Caco-2 (cell line): ENCODE measurements around the gene TXN2. TPM values are rescaled to one million over a fixed set of nuclear protein-coding genes. Genes with fewer than 3 reads are reported as not detected.
A peak's percentile ranks its signal among the peaks of the same experiment; 100 is the strongest.
"Not testable (repeated sequence)": the region's sequence is repeated elsewhere in the genome, so short reads cannot be mapped to it uniquely, and the experiment has no call there.

ENCODE experiments used
- BruUV-seq: library from RNA; stranded (reverse); fragments of 400-500 nt; replicated peaks from 2 replicates; lab custom pipeline; 2021; lab: Mats Ljungman, UMichigan
- CTCF ChIA-PET: fragments of 300-600 bp; sonication (Branson Sonifier 250); formaldehyde crosslinking; loops from one replicate; lab custom pipeline; 2022; ENCODE audit warnings: antibody characterized with exemption; lab: Charles Lee
- POLR2A ChIA-PET: fragments of 300-600 bp; sonication (Branson Sonifier 250); formaldehyde crosslinking; loops from one replicate; lab custom pipeline; 2022; ENCODE audit warnings: antibody characterized with exemption; lab: Charles Lee
- DNase-seq, 2 experiments: peaks; one replicate each; pipeline versions ENCODE4 v3.0.0 to v3.0.0-alpha.2; 2020 to 2022
- H3K27me3 ChIP-seq: replicated peaks from 2 replicates; pipeline ENCODE4 v1.6.0; 2011; ENCODE audit warnings: low read length; ENCODE audit not compliant: control insufficient read depth, insufficient read depth
- H3K36me3 ChIP-seq: 2 replicates; pipeline ENCODE4 v1.5.1; 2011; ENCODE audit warnings: low read length; ENCODE audit not compliant: control insufficient read depth, insufficient read depth
- H3K4me1 ChIP-seq: fragments of 250-450 bp; sonication (Bioruptor Pico); 2 replicates; pipeline ENCODE4 v1.5.1; 2020; ENCODE audit warnings: mild to moderate bottlenecking
- H3K4me3 ChIP-seq: 2 replicates; pipeline ENCODE4 v1.5.1; 2011; ENCODE audit warnings: low read depth, mild to moderate bottlenecking, control low read depth, low read length
- H3K9me3 ChIP-seq: fragments of 250-450 bp; sonication (Bioruptor Pico); 2 replicates; pipeline ENCODE4 v1.5.1; 2020; ENCODE audit warnings: mild to moderate bottlenecking, moderate library complexity
- H3K27ac Mint-ChIP-seq: one replicate; pipeline ENCODE4 v1.8.0; 2022; ENCODE audit warnings: mixed read lengths; ENCODE audit not compliant: unreplicated experiment
- H3K27me3 Mint-ChIP-seq: one replicate; pipeline ENCODE4 v1.8.0; 2022; ENCODE audit warnings: mixed read lengths; ENCODE audit not compliant: insufficient read depth, unreplicated experiment
- H3K36me3 Mint-ChIP-seq: one replicate; pipeline ENCODE4 v1.8.0; 2022; ENCODE audit warnings: mild to moderate bottlenecking, mixed read lengths; ENCODE audit not compliant: insufficient read depth, unreplicated experiment
- H3K4me1 Mint-ChIP-seq: one replicate; pipeline ENCODE4 v1.8.0; 2022; ENCODE audit warnings: low read depth, mixed read lengths; ENCODE audit not compliant: unreplicated experiment
- H3K4me3 Mint-ChIP-seq: one replicate; pipeline ENCODE4 v1.8.0; 2022; ENCODE audit warnings: mild to moderate bottlenecking, moderate library complexity, mixed read lengths; ENCODE audit not compliant: unreplicated experiment
- H3K9me3 Mint-ChIP-seq: one replicate; pipeline ENCODE4 v1.8.0; 2022; ENCODE audit warnings: mixed read lengths; ENCODE audit not compliant: unreplicated experiment
- intact Hi-C: fragments of 100-400 bp; cut with micrococcal nuclease; formaldehyde crosslinking; loops from one replicate; pipeline ENCODE4 v1.10.0; 2022; ENCODE audit not compliant: unreplicated experiment
- total RNA-seq: library from RNA; stranded (reverse); gene quantifications from 2 replicates; pipeline ENCODE4 v1.2.3, GENCODE V29; 2022
- TF ChIP-seq, protein P1 (sequence below), 2 experiments: fragments of 200-600 bp in 1 of 2; IDR thresholded peaks; 1 replicate in 1 of 2; 2 replicates in 1 of 2; pipeline versions ENCODE4 v1.5.1 to v1.8.0; 2011 to 2022; ENCODE audit warnings: antibody characterized with exemption in 1 of 2, control low read depth in 1 of 2, inconsistent platforms in 1 of 2, low read depth in 1 of 2, low read length in 1 of 2, mild to moderate bottlenecking in 1 of 2, moderate library complexity in 1 of 2; ENCODE audit not compliant: insufficient read depth in 1 of 2, severe bottlenecking in 1 of 2, unreplicated experiment in 1 of 2

The TXN2 gene
- total RNA-seq, 1 experiment from 2014 or later = 75.8 TPM

DNA sequence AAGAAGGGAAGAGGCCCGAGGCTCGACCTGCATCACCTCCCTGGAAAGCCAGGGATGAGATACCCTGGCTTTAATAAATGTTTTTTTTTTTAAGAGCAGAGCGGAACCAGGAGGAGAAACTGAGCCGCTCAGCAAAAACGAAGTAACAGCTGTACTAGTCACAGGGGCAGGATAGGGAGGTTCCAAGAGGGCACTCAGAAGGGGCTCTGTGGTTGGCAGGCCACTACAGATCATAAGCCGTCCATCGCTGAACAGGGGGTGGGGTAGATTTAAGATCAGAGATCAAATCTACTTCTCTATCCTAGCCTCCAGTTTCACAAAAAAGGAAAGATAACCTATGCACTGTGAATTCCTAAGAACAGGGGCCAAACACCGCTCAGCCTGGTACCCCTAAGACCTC is 46.9 kb upstream of the TXN2 start:
- Histone ChIP-seq H3K27me3 (no peaks in the 10 kb centered on the region), H3K36me3 (no peaks in the 10 kb centered on the region; the same call in none of the 2 replicates), H3K9me3 (no peaks in the 10 kb centered on the region; the same call in 1 of the 2 replicates), H3K4me3 (peak overlapping the region; percentile 90), H3K4me1 (peaks cover 7% of the 10 kb centered on the region; the same call in 1 of the 2 replicates)
- intact Hi-C loops = loop anchor here (10.0 kb wide), 1 partner anchor 246 kb away; the partner anchor contains the start of gene IFT27
- no peaks in the 10 kb centered on the region for H3K27me3 Mint-ChIP-seq
- no TSS peak for BruUV-seq
- peaks cover 59% of the 10 kb centered on the region for H3K36me3 Mint-ChIP-seq
- H3K27ac Mint-ChIP-seq = peak overlapping the region; percentile 93
- TF ChIP-seq, protein P1, sequence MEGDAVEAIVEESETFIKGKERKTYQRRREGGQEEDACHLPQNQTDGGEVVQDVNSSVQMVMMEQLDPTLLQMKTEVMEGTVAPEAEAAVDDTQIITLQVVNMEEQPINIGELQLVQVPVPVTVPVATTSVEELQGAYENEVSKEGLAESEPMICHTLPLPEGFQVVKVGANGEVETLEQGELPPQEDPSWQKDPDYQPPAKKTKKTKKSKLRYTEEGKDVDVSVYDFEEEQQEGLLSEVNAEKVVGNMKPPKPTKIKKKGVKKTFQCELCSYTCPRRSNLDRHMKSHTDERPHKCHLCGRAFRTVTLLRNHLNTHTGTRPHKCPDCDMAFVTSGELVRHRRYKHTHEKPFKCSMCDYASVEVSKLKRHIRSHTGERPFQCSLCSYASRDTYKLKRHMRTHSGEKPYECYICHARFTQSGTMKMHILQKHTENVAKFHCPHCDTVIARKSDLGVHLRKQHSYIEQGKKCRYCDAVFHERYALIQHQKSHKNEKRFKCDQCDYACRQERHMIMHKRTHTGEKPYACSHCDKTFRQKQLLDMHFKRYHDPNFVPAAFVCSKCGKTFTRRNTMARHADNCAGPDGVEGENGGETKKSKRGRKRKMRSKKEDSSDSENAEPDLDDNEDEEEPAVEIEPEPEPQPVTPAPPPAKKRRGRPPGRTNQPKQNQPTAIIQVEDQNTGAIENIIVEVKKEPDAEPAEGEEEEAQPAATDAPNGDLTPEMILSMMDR (IDR thresholded peaks at IDR 0.05; ENCODE audit: insufficient read depth in 1 of 2, low read depth in 1 of 2, low read length in 1 of 2, severe bottlenecking in 1 of 2, unreplicated experiment in 1 of 2) = no peak
- H3K4me1 Mint-ChIP-seq = peaks cover 13% of the 10 kb centered on the region
- no peaks in the 10 kb centered on the region for H3K9me3 Mint-ChIP-seq
- ChIA-PET CTCF (interaction anchor here (0.7 to 1.2 kb wide), 3 partner anchors 58 to 245 kb away, joined by 3 read pairs; no protein-coding TSS in a partner anchor), POLR2A (interaction anchor here (0.6 to 2.0 kb wide), 2 partner anchors 15 to 21 kb away, joined by 4 to 12 read pairs; partner anchors contain the start of gene FOXRED2)
- DNase-seq = peak in 1 of 2 experiments; percentile 11
- peak overlapping the region; percentile 89 for H3K4me3 Mint-ChIP-seq

DNA sequence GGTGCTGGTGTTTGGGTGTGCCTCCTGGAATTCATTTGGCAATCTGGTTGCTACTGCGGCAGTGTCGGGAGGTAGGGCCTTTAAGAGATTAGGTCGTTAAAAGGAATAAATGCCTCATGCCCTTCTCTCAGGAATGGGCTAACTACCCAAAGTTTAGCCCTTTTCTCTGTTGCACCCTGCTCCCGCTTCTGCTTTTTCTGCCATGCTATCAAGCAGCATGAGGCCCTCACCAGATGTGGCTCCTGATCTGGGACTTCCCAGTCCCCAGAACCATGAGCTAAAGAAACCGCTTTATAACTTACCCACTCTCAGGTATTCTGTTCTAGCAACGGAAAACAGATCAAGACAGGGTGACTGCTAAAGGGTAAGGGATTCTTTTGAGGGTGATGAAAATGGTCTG is 41.2 kb upstream of the TXN2 start:
- DNase-seq = no peak
- no peak overlapping the region for H3K27ac Mint-ChIP-seq
- H3K9me3 Mint-ChIP-seq = no peaks in the 10 kb centered on the region
- H3K27me3 Mint-ChIP-seq = no peaks in the 10 kb centered on the region
- ChIA-PET CTCF (no interaction called here), POLR2A (interaction anchor here (1.1 kb wide), 1 partner anchor 15 kb away, joined by 3 read pairs; no protein-coding TSS in a partner anchor)
- Histone ChIP-seq H3K4me1 (peaks cover 6% of the 10 kb centered on the region; the same call in 1 of the 2 replicates), H3K4me3 (no peak overlapping the region), H3K36me3 (peaks cover 6% of the 10 kb centered on the region), H3K27me3 (no peaks in the 10 kb centered on the region), H3K9me3 (no peaks in the 10 kb centered on the region)
- H3K4me1 Mint-ChIP-seq = peaks cover 13% of the 10 kb centered on the region
- TF ChIP-seq, protein P1 (IDR thresholded peaks at IDR 0.05; ENCODE audit: insufficient read depth in 1 of 2, low read depth in 1 of 2, low read length in 1 of 2, severe bottlenecking in 1 of 2, unreplicated experiment in 1 of 2) = no peak
- BruUV-seq = no TSS peak
- H3K36me3 Mint-ChIP-seq = peaks cover 94% of the 10 kb centered on the region
- no peak overlapping the region for H3K4me3 Mint-ChIP-seq
- intact Hi-C loops = loop anchor here (10.0 kb wide), 1 partner anchor 252 kb away; the partner anchor contains the start of gene IFT27

DNA sequence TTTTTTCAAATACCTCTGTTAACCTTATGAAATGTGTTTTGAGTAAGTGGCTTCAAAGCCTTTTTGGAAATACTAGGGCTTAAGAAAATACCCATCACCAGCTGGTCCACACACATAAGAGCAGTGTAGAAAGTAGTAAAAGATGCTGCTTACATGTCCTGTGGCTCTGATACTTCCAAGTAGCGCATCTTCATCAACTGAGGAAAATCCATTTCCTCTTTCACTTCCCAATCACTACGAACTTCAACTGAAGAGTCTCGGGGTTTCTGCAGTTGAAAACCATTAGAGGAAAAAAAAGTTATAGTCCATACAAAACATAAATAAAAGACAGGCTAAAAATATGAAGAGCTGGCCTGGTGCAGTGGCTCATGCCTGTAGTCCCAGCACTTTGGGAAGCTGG is 39.0 kb upstream of the TXN2 start:
- Mint-ChIP-seq H3K27ac (no peak overlapping the region), H3K4me3 (no peak overlapping the region), H3K27me3 (no peaks in the 10 kb centered on the region), H3K36me3 (peaks cover 96% of the 10 kb centered on the region), H3K4me1 (no peaks in the 10 kb centered on the region), H3K9me3 (no peaks in the 10 kb centered on the region)
- intact Hi-C loops = loop anchor here (10.0 kb wide), 1 partner anchor 254 kb away; the partner anchor contains the start of gene IFT27
- peaks cover 6% of the 10 kb centered on the region for H3K36me3 ChIP-seq
- ChIA-PET POLR2A (no interaction called here), CTCF (no interaction called here)
- no peaks in the 10 kb centered on the region for H3K27me3 ChIP-seq
- TF ChIP-seq, protein P1 (IDR thresholded peaks at IDR 0.05; ENCODE audit: insufficient read depth in 1 of 2, low read depth in 1 of 2, low read length in 1 of 2, severe bottlenecking in 1 of 2, unreplicated experiment in 1 of 2) = no peak
- BruUV-seq = no TSS peak
- H3K9me3 ChIP-seq = no peaks in the 10 kb centered on the region
- DNase-seq = no peak
- no peaks in the 10 kb centered on the region for H3K4me1 ChIP-seq
- H3K4me3 ChIP-seq = no peak overlapping the region

DNA sequence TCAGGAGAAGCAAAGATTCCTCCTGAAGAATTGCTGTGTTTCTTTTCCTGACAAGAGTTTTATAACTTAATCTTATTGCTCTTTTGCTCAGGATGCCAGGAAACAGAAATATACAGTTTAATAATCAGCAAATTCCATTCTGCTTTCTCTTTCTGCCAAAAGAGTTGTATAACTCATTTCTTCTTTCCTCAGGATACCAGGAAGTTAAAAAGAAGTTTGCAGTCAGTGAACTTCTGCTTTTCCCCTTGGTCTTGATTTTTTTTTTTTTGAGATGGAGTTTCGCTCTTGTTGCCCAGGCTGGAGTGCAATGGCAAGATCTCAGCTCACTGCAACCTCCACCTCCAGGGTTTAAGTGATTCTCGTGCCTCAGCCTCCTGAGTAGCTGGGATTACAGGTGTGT is 38.5 kb upstream of the TXN2 start:
- H3K4me1 Mint-ChIP-seq, POLR2A ChIA-PET, BruUV-seq, H3K9me3 Mint-ChIP-seq, H3K4me3 Mint-ChIP-seq, H3K9me3 ChIP-seq, H3K27me3 Mint-ChIP-seq, H3K36me3 ChIP-seq, H3K4me1 ChIP-seq, H3K27ac Mint-ChIP-seq, H3K4me3 ChIP-seq, CTCF ChIA-PET, H3K27me3 ChIP-seq, DNase-seq: not testable (repeated sequence)
- intact Hi-C loops = loop anchor here (10.0 kb wide), 1 partner anchor 255 kb away; the partner anchor contains the start of gene IFT27
- peaks cover 96% of the 10 kb centered on the region for H3K36me3 Mint-ChIP-seq
